H1 (cell line): ENCODE measurements around the gene KCNS3.

ENCODE experiments used
- RXRA ChIP-seq: IDR thresholded peaks from 2 replicates; pipeline ENCODE4 v1.6.1; 2011; ENCODE audit warnings: low read depth, mild to moderate bottlenecking, low read length, moderate library complexity; ENCODE audit not compliant: insufficient read depth
- TF ChIP-seq, protein P1 (sequence below): IDR thresholded peaks from 2 replicates; pipeline ENCODE4 v1.6.1; 2012; ENCODE audit warnings: low read length, inconsistent platforms
- TF ChIP-seq, protein P2 (sequence below), 3 experiments: IDR thresholded peaks; 1 replicate in 2 of 3; 2 replicates in 1 of 3; pipeline versions ENCODE4 v1.5.1 to v1.6.1; 2011; ENCODE audit warnings: low read length in 3 of 3, mild to moderate bottlenecking in 3 of 3, inconsistent platforms in 2 of 3, low read depth in 1 of 3, moderate library complexity in 1 of 3; ENCODE audit not compliant: insufficient read depth in 1 of 3; ENCODE audit errors: control extremely low read depth in 1 of 3

DNA sequence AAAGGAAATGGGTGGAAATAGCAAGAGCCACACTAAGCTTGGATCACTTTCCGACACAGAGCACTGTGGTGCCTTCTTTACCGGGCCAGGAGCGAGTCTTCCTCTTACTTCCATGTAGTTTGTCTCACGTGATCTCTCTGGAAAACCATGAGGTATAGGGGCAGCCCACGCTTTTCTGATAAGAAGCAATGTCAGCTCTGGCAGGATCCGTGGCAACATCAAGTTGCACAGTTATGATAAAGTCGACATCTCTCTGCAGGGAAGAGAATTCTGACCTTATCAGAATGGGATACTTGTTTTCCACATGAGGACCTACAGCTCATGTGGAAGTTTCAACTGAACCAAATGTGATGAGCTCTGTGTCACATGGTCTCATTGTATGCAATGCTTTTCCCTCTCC, 32.7 kb upstream of the KCNS3 start:
- TF ChIP-seq RXRA = no peak
- TF ChIP-seq, protein P1, sequence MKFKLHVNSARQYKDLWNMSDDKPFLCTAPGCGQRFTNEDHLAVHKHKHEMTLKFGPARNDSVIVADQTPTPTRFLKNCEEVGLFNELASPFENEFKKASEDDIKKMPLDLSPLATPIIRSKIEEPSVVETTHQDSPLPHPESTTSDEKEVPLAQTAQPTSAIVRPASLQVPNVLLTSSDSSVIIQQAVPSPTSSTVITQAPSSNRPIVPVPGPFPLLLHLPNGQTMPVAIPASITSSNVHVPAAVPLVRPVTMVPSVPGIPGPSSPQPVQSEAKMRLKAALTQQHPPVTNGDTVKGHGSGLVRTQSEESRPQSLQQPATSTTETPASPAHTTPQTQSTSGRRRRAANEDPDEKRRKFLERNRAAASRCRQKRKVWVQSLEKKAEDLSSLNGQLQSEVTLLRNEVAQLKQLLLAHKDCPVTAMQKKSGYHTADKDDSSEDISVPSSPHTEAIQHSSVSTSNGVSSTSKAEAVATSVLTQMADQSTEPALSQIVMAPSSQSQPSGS = no peak
- TF ChIP-seq, protein P2, sequence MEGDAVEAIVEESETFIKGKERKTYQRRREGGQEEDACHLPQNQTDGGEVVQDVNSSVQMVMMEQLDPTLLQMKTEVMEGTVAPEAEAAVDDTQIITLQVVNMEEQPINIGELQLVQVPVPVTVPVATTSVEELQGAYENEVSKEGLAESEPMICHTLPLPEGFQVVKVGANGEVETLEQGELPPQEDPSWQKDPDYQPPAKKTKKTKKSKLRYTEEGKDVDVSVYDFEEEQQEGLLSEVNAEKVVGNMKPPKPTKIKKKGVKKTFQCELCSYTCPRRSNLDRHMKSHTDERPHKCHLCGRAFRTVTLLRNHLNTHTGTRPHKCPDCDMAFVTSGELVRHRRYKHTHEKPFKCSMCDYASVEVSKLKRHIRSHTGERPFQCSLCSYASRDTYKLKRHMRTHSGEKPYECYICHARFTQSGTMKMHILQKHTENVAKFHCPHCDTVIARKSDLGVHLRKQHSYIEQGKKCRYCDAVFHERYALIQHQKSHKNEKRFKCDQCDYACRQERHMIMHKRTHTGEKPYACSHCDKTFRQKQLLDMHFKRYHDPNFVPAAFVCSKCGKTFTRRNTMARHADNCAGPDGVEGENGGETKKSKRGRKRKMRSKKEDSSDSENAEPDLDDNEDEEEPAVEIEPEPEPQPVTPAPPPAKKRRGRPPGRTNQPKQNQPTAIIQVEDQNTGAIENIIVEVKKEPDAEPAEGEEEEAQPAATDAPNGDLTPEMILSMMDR (IDR thresholded peaks at IDR 0.05; ENCODE audit: control extremely low read depth in 1 of 3, insufficient read depth in 1 of 3, low read depth in 1 of 3, low read length in 3 of 3) = no peak
